K562 (cell line): ENCODE results near the gene SCN7A.

ENCODE experiments used
- CTCF ChIP-seq, 3 experiments: IDR thresholded peaks in 2 of 3; conservative IDR thresholded peaks in 1 of 3; 2 replicates each; pipeline ENCODE4 v1.5.1; 2011 to 2012; ENCODE audit warnings: low read length in 3 of 3, mild to moderate bottlenecking in 3 of 3, control low read depth in 2 of 3, improper control_type of control experiment in 1 of 3, inconsistent platforms in 1 of 3, low read depth in 1 of 3, mixed read lengths in 1 of 3, moderate library complexity in 1 of 3; ENCODE audit not compliant: insufficient read depth in 2 of 3
- E2F5 ChIP-seq: sonication (generic); formaldehyde crosslinking; IDR thresholded peaks from 2 replicates; pipeline ENCODE4 v1.8.0; 2022; ENCODE audit warnings: mild to moderate bottlenecking, missing genetic modification reagents
- FOXA1 ChIP-seq: fragments of 450-650 bp; IDR thresholded peaks from 2 replicates; pipeline ENCODE4 v1.6.1; 2016; ENCODE audit warnings: mild to moderate bottlenecking, borderline replicate concordance
- HOXB6 ChIP-seq: fragments of 250-450 bp; sonication (Bioruptor Pico); IDR thresholded peaks from 2 replicates; pipeline ENCODE4 v1.5.1; 2022; ENCODE audit warnings: mild to moderate bottlenecking, borderline replicate concordance
- MAFK ChIP-seq: IDR thresholded peaks from 2 replicates; pipeline ENCODE4 v1.6.1; 2011; ENCODE audit warnings: low read length, improper control_type of control experiment
- ZNF324 ChIP-seq: fragments of 250-450 bp; sonication (Bioruptor Pico); IDR thresholded peaks from 2 replicates; pipeline ENCODE4 v1.4.0; 2020; ENCODE audit warnings: mild to moderate bottlenecking
- ZNF41 ChIP-seq: fragments of 250-450 bp; sonication (Bioruptor Pico); conservative IDR thresholded peaks from 2 replicates; pipeline ENCODE4 v1.4.0; 2020; ENCODE audit warnings: mild to moderate bottlenecking
- TF ChIP-seq, protein P1 (sequence below), 2 experiments: fragments of 450-650 bp in 1 of 2; sonication (generic) in 1 of 2; formaldehyde crosslinking in 1 of 2; IDR thresholded peaks in 1 of 2; conservative IDR thresholded peaks in 1 of 2; 2 replicates each; pipeline versions ENCODE4 v1.6.1 to v1.8.1; 2016 to 2023; ENCODE audit warnings: mild to moderate bottlenecking in 2 of 2, moderate library complexity in 2 of 2, inconsistent platforms in 1 of 2, missing genetic modification reagents in 1 of 2
- TF ChIP-seq, protein P2 (sequence below): sonication (generic); formaldehyde crosslinking; IDR thresholded peaks from 2 replicates; pipeline ENCODE4 v1.5.0; 2020; ENCODE audit warnings: missing genetic modification reagents

DNA sequence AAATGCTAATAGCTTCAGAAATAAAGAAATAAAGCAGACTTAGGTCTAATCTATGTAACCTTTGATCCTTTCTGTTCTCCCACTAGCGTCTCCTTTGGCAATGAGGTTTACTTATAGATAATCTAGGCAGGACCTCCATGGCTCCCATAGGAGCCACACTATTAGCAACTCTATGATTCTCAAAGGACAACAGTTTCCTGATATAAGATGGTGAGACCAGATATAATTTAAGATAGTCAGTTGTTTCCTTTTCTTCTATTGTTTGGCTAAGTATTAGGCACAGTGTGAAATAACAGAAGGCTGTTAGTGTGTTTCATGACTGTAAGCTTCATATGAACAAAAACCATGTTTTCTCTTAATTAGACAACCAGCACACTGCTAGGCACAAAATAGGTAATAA is 59.6 kb downstream of the SCN7A start:
- TF ChIP-seq CTCF (IDR thresholded peaks at IDR 0.05 in 2 of 3, conservative IDR thresholded peaks at IDR 0.05 in 1 of 3; ENCODE audit: insufficient read depth in 2 of 3, low read depth in 1 of 3, low read length in 3 of 3) (no peak), E2F5 (no peak), HOXB6 (CRISPR knock-in tag) (no peak), FOXA1 (no peak), ZNF324 (CRISPR knock-in tag) (no peak), MAFK (no peak), ZNF41 (CRISPR knock-in tag) (no peak)
- TF ChIP-seq, protein P1, sequence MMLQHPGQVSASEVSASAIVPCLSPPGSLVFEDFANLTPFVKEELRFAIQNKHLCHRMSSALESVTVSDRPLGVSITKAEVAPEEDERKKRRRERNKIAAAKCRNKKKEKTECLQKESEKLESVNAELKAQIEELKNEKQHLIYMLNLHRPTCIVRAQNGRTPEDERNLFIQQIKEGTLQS (IDR thresholded peaks at IDR 0.05) = no peak
- TF ChIP-seq, protein P1 (CRISPR knock-in tag; conservative IDR thresholded peaks at IDR 0.05) = no peak
- TF ChIP-seq, protein P2, sequence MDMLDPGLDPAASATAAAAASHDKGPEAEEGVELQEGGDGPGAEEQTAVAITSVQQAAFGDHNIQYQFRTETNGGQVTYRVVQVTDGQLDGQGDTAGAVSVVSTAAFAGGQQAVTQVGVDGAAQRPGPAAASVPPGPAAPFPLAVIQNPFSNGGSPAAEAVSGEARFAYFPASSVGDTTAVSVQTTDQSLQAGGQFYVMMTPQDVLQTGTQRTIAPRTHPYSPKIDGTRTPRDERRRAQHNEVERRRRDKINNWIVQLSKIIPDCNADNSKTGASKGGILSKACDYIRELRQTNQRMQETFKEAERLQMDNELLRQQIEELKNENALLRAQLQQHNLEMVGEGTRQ (CRISPR knock-in tag) = no peak
